ENCODE results near the gene PAGE1.

GRCh38 chrX:49710744-49711319, 15.0 kb upstream of the PAGE1 start:
- TF ChIP-seq, protein P1, sequence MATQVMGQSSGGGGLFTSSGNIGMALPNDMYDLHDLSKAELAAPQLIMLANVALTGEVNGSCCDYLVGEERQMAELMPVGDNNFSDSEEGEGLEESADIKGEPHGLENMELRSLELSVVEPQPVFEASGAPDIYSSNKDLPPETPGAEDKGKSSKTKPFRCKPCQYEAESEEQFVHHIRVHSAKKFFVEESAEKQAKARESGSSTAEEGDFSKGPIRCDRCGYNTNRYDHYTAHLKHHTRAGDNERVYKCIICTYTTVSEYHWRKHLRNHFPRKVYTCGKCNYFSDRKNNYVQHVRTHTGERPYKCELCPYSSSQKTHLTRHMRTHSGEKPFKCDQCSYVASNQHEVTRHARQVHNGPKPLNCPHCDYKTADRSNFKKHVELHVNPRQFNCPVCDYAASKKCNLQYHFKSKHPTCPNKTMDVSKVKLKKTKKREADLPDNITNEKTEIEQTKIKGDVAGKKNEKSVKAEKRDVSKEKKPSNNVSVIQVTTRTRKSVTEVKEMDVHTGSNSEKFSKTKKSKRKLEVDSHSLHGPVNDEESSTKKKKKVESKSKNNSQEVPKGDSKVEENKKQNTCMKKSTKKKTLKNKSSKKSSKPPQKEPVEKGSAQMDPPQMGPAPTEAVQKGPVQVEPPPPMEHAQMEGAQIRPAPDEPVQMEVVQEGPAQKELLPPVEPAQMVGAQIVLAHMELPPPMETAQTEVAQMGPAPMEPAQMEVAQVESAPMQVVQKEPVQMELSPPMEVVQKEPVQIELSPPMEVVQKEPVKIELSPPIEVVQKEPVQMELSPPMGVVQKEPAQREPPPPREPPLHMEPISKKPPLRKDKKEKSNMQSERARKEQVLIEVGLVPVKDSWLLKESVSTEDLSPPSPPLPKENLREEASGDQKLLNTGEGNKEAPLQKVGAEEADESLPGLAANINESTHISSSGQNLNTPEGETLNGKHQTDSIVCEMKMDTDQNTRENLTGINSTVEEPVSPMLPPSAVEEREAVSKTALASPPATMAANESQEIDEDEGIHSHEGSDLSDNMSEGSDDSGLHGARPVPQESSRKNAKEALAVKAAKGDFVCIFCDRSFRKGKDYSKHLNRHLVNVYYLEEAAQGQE (IDR thresholded peaks at IDR 0.05; ENCODE audit: low read depth) = no peak
- no peak for TF ChIP-seq ATF3 (IDR thresholded peaks at IDR 0.05)
- TF ChIP-seq POLR2AphosphoS5 (IDR thresholded peaks at IDR 0.05; ENCODE audit: low read depth, low read length) = no peak
- TF ChIP-seq, protein P2, sequence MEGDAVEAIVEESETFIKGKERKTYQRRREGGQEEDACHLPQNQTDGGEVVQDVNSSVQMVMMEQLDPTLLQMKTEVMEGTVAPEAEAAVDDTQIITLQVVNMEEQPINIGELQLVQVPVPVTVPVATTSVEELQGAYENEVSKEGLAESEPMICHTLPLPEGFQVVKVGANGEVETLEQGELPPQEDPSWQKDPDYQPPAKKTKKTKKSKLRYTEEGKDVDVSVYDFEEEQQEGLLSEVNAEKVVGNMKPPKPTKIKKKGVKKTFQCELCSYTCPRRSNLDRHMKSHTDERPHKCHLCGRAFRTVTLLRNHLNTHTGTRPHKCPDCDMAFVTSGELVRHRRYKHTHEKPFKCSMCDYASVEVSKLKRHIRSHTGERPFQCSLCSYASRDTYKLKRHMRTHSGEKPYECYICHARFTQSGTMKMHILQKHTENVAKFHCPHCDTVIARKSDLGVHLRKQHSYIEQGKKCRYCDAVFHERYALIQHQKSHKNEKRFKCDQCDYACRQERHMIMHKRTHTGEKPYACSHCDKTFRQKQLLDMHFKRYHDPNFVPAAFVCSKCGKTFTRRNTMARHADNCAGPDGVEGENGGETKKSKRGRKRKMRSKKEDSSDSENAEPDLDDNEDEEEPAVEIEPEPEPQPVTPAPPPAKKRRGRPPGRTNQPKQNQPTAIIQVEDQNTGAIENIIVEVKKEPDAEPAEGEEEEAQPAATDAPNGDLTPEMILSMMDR (IDR thresholded peaks at IDR 0.05 in 2 of 3, conservative IDR thresholded peaks at IDR 0.05 in 1 of 3; ENCODE audit: borderline replicate concordance in 1 of 3, insufficient read depth in 1 of 3, low read depth in 2 of 3, low read length in 2 of 3) = no peak
- TF ChIP-seq ELF1 (IDR thresholded peaks at IDR 0.05; ENCODE audit: borderline replicate concordance, low read depth) = no peak
- no peak for TF ChIP-seq YY1 (IDR thresholded peaks at IDR 0.05; ENCODE audit: extremely low read depth, insufficient replicate concordance, low read depth, low read length)
- no peak for TF ChIP-seq POLR2A (IDR thresholded peaks at IDR 0.05; ENCODE audit: borderline replicate concordance, extremely low read depth, insufficient read depth, insufficient read length)
- no peak for TF ChIP-seq ZFX (IDR thresholded peaks at IDR 0.05)
- no peak for TF ChIP-seq RAD21 (IDR thresholded peaks at IDR 0.05; ENCODE audit: low read depth)

All from HCT116 (cell line).